ENCODE data around the gene STX12.

DNA sequence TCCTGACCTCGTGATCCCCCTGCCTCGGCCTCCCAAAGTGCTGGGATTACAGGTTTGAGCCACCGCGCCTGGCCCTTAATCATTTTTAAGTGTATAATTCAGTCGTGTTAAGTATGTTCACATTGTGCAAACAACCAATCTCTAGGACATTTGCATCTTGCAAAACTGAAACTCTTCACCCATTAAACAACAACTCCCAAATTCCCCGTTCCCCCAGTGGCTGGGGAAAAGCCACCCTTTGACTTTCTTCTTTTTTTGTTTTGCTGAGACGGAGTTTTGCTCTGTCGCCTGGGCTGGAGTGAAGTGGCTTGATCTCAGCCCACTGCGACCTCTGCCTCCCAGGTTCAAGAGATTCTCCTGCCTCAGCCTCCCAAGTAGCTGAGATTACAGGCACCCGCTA, 92.8 kb downstream of the STX12 start:
- no peak for TF ChIP-seq CTCF (conservative IDR thresholded peaks at IDR 0.05; ENCODE audit: low read length)
- TF ChIP-seq EZH2phosphoT487 (IDR thresholded peaks at IDR 0.05; ENCODE audit: borderline replicate concordance): no peak
